Skin of body (tissue), 2 donors: Measurements from ENCODE around the gene CYYR1. TPM values are rescaled to one million over a fixed set of nuclear protein-coding genes. Genes with fewer than 3 reads are reported as not detected.

Experiments
- DNase-seq: peaks from one replicate; lab custom pipeline; 2025; lab: John Stamatoyannopoulos, UW
- total RNA-seq: library from RNA; depleted of rRNA; stranded (reverse); fragments of >200 nt; gene quantifications from one replicate; pipeline ENCODE4 v1.2.3, GENCODE V29; 2014

The CYYR1 gene
- total RNA-seq, 1 donor from 2014 or later: 10.9 TPM

- DNase-seq: no peak
Observed at GRCh38 chr21:26438976-26439375, 134.1 kb downstream of the CYYR1 start.

- DNase-seq: peak; percentile 7
Observed at GRCh38 chr21:26437326-26438009, 135.6 kb downstream of the CYYR1 start.

- no peak for DNase-seq
Observed at GRCh38 chr21:26433386-26433785, 139.7 kb downstream of the CYYR1 start.

GRCh38 chr21:26432410-26432809, 140.7 kb downstream of the CYYR1 start:
- no peak for DNase-seq

- DNase-seq: no peak
Observed at GRCh38 chr21:26425576-26425975, 147.5 kb downstream of the CYYR1 start.

- DNase-seq: no peak
Observed at GRCh38 chr21:26423511-26423910, 149.6 kb downstream of the CYYR1 start.

- DNase-seq: no peak
Observed at GRCh38 chr21:26422706-26423105, 150.4 kb downstream of the CYYR1 start.

- no peak for DNase-seq
Observed at GRCh38 chr21:26422138-26422537, 150.9 kb downstream of the CYYR1 start.

GRCh38 chr21:26421724-26422123, 151.4 kb downstream of the CYYR1 start:
- DNase-seq: no peak
